Colonic mucosa (tissue), 4 donors: Measurements from ENCODE around the gene POLR1C. TPM values are rescaled to one million over a fixed set of nuclear protein-coding genes. Genes with fewer than 3 reads are reported as not detected.
"Not testable (repeated sequence)": the region's sequence is repeated elsewhere in the genome, so short reads cannot be mapped to it uniquely, and the experiment has no call there.

Experiments used
- DNase-seq: peaks from one replicate; pipeline ENCODE4 v3.0.0-alpha.2; 2020
- H3K27ac ChIP-seq: fragments of 200-600 bp; one replicate; pipeline ENCODE4 v1.8.0; 2021
- H3K27me3 ChIP-seq: fragments of 200-600 bp; one replicate; pipeline ENCODE4 v1.8.0; 2021
- H3K36me3 ChIP-seq: fragments of 200-600 bp; one replicate; pipeline ENCODE4 v1.8.0; 2021
- H3K4me1 ChIP-seq: fragments of 200-600 bp; one replicate; pipeline ENCODE4 v1.8.0; 2021; ENCODE audit warnings: mild to moderate bottlenecking
- H3K4me3 ChIP-seq: fragments of 200-600 bp; one replicate; pipeline ENCODE4 v1.8.0; 2021
- H3K9ac ChIP-seq, 2 donors: one replicate each; pipeline ENCODE4 v1.7.0; 2013; ENCODE audit warnings: control low read depth in 2 of 2, low read depth in 2 of 2, low read length in 2 of 2
- H3K9me3 ChIP-seq: fragments of 200-600 bp; one replicate; pipeline ENCODE4 v1.8.0; 2021
- CTCF ChIP-seq: fragments of 200-600 bp; IDR thresholded peaks from one replicate; pipeline ENCODE4 v1.8.0; 2022; ENCODE audit warnings: antibody characterized with exemption, mild to moderate bottlenecking
- intact Hi-C: fragments of 100-400 bp; cut with DNase I; formaldehyde crosslinking; loops from one replicate; pipeline ENCODE4 v1.14.1; 2022
- total RNA-seq, 2 donors: library from RNA; stranded (reverse); fragmentation: NEBNext Ultra II Directional in 1 of 2; extraction: Animal tissue kit (Norgen Biotek cat#: 25700) in 1 of 2; gene quantifications; one replicate each; pipeline ENCODE4 v1.2.1, GENCODE V29; 2021
- donor health status: healthy.
- donor health status: DM: no; HTN: no; CAD: no.
- donor health status: DM: no; HTN: no; CAD: no.

POLR1C gene
- total RNA-seq = 10 to 100 TPM; 28.1 to 41.8 TPM

GRCh38 chr6:43516697-43517504 is at the start of gene POLR1C, which contains the start of gene YIPF3:
POLR1C (plus strand) TSS chr6:43517089; CDS start chr6:43517110, 21 bp downstream.
YIPF3 (minus strand) TSS chr6:43516926; CDS start chr6:43516807, 119 bp downstream.
- peaks cover 19% of the 10 kb centered on the region for H3K4me1 ChIP-seq
- no peaks in the 10 kb centered on the region for H3K9me3 ChIP-seq
- peak within 1 kb of the TSS; percentile 89 for H3K27ac ChIP-seq
- intact Hi-C loops = no loop called here
- peaks cover 12% of the 10 kb centered on the region for H3K36me3 ChIP-seq
- DNase-seq = peak; percentile 98
- H3K27me3 ChIP-seq = no peaks in the 10 kb centered on the region
- peak within 1 kb of the TSS; percentile 82 to 97 for H3K9ac ChIP-seq
- peak within 1 kb of the TSS; percentile 97 for H3K4me3 ChIP-seq
- no peak for TF ChIP-seq CTCF

- intact Hi-C loops, H3K27me3 ChIP-seq, H3K4me3 ChIP-seq, DNase-seq, H3K9me3 ChIP-seq, H3K4me1 ChIP-seq, H3K27ac ChIP-seq, H3K36me3 ChIP-seq, H3K9ac ChIP-seq: not testable (repeated sequence)
Measured at GRCh38 chr6:43467265-43467664, 49.6 kb upstream of the POLR1C start.

GRCh38 chr6:43467752-43468151 is 49.1 kb upstream of the POLR1C start:
- no peak overlapping the region for H3K4me3 ChIP-seq
- no peaks in the 10 kb centered on the region for H3K27me3 ChIP-seq
- no peak overlapping the region for H3K27ac ChIP-seq
- H3K4me1 ChIP-seq = no peaks in the 10 kb centered on the region
- intact Hi-C loops = no loop called here
- no peak for TF ChIP-seq CTCF
- H3K9ac ChIP-seq = no peak overlapping the region
- H3K9me3 ChIP-seq = no peaks in the 10 kb centered on the region
- H3K36me3 ChIP-seq = no peaks in the 10 kb centered on the region
- DNase-seq = no peak

GRCh38 chr6:43468240-43468639 is 48.6 kb upstream of the POLR1C start:
- H3K4me1 ChIP-seq = no peaks in the 10 kb centered on the region
- no peak overlapping the region for H3K4me3 ChIP-seq
- H3K27ac ChIP-seq = no peak overlapping the region
- no peak overlapping the region for H3K9ac ChIP-seq
- TF ChIP-seq CTCF = no peak
- intact Hi-C loops = no loop called here
- no peaks in the 10 kb centered on the region for H3K27me3 ChIP-seq
- DNase-seq = no peak
- H3K36me3 ChIP-seq = no peaks in the 10 kb centered on the region
- no peaks in the 10 kb centered on the region for H3K9me3 ChIP-seq

GRCh38 chr6:43468748-43469681 is 47.9 kb upstream of the POLR1C start:
- no peak overlapping the region for H3K27ac ChIP-seq
- no peaks in the 10 kb centered on the region for H3K36me3 ChIP-seq
- DNase-seq = no peak
- TF ChIP-seq CTCF = no peak
- no peak overlapping the region for H3K9ac ChIP-seq
- intact Hi-C loops = no loop called here
- H3K4me3 ChIP-seq = no peak overlapping the region
- no peaks in the 10 kb centered on the region for H3K9me3 ChIP-seq
- no peaks in the 10 kb centered on the region for H3K27me3 ChIP-seq
- H3K4me1 ChIP-seq = no peaks in the 10 kb centered on the region
